NCI-H2107 treated with DMSO at 0.1 percent for 48 hours (cell line): ENCODE results near the gene APH1B.
"Not testable (repeated sequence)": the region's sequence is repeated elsewhere in the genome, so short reads cannot be mapped to it uniquely, and the experiment has no call there.

ENCODE experiments used
- DNase-seq: peaks from one replicate; lab custom pipeline; 2025; ENCODE audit not compliant: unreplicated experiment; lab: John Stamatoyannopoulos, UW

The APH1B gene

DNA sequence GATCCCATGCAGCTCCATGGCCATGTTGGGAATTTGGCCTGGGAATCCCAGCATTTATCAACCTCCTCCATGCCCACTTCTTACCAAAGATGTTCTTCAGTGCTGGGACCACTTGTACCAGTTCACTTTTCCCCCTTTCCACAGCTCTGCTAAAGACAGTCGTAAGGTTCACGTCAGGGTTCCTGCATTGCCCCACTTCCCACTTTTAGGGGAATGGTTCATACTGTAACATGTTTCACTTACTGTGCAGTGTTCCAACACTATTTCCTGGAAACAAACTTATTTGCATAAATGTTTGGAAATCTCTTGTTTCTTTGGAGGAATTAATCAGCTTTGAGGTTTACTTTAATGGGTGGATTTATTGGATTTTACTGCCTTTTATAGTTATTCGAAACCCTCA is 17.0 kb downstream of the APH1B start:
- no peak for DNase-seq

GRCh38 chr15:63295341-63295740 is 17.9 kb downstream of the APH1B start:
- DNase-seq: no peak

GRCh38 chr15:63296195-63296594 is 18.8 kb downstream of the APH1B start:
- DNase-seq: no peak

GRCh38 chr15:63299943-63300575 is 22.7 kb downstream of the APH1B start:
- no peak for DNase-seq

- no peak for DNase-seq
Measured at GRCh38 chr15:63301088-63301487, 23.7 kb downstream of the APH1B start.

- DNase-seq: no peak
Measured at GRCh38 chr15:63305260-63305659, 27.9 kb downstream of the APH1B start.

GRCh38 chr15:63306492-63307073 is 29.2 kb downstream of the APH1B start:
- DNase-seq: no peak

GRCh38 chr15:63308491-63308890 is 31.1 kb downstream of the APH1B start:
- DNase-seq: no peak

DNA sequence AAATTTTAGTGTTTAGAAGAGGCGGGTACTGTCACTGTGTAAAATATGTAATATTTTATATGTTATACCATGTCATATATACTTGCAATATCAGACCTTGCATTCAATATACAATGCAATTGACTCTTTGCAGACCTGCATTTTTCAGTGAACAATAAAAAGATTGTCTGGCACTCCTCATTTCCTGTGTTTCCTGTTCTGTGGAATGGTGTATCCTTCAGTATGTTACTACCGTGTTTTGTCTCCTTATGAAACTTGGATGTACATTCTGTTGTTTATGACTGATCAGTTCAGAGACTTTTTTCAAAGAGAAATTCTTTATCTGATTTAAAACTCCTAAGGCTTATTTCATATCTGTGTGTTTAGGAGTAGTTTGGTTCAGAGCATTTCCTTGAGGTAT is 31.5 kb downstream of the APH1B start:
- no peak for DNase-seq

GRCh38 chr15:63310646-63311045 is 33.2 kb downstream of the APH1B start:
- DNase-seq: no peak

- DNase-seq: no peak
Measured at GRCh38 chr15:63312286-63312685, 34.9 kb downstream of the APH1B start.

DNA sequence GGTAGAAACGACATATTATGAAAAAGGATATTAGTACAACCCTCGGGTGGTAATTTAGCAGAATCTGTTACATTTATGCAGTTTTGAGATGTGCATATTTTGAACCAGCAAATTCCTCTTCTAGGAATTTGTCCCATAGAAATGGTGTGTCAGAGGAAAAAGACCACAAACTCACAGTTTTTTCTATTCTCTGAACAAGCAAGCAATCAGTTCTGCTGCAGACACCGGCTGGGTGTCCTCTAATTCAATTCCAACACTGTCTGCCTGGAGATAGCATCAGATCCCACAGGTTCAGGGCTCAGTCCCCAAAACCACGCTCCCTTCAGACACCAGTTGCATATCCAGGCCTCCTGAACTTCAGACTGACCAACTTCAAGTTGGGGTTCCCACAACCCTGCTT is 36.4 kb downstream of the APH1B start:
- DNase-seq: no peak

DNA sequence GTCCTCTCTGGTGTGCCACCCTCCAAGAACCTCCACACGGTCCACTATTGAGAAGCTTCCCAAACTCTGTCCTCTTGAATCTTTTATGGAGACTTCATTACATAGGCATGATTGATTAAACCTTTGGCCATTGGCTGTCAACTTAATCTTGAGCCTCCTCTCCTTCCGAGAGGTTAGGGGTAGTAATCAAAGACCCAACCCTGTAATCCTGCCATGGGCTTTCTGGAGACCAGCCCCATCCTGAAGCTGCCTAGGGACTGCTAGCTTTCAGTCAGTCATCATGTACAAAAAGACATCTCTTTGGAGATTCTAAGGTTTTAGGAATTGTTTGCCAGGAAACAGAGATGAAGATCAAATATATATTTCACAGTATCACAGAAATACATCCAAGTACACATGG is 37.0 kb downstream of the APH1B start:
- no peak for DNase-seq

DNA sequence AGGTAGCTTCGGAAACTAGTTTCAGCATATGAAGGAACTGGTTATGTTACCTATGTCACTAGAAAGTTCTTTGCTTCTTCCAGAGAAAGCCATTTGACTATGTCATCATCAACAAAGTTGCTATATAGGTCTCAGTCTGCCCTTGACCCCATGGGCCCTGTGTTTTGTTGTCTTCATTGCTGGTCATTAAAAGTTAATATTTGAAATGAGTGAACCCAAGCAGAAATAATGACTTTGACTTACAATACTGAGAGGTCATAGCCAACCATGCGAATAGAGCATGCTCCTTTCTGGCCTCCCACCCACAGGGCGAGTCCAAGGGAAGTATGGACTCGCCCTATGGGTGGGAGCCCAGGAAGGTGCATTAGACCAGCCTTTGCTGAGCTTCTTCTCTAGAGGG is 40.9 kb downstream of the APH1B start:
- DNase-seq: no peak

GRCh38 chr15:63319065-63319464 is 41.7 kb downstream of the APH1B start:
- no peak for DNase-seq

GRCh38 chr15:63320446-63320845 is 43.0 kb downstream of the APH1B start:
- not testable (repeated sequence) for DNase-seq

GRCh38 chr15:63320981-63321380 is 43.6 kb downstream of the APH1B start:
- not testable (repeated sequence) for DNase-seq

DNA sequence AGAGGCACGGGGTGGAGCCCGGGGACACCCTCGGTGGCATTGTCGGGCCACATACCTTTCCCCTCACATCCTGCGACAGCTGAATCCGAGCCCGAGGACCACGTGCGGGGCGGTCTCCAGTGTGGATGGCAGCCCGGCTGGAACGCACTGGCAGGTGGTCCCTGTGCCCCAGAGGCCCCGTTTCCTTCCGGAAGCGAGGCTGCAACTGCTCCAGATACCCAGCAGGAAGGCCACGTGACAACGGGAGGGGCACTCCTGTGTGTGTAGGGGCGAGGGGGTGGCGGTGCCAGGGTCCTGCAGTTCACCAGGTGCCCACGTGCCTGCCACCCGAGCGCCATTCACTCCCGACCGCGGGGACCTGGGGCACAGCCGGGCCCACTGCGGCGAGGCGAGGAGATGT is 44.1 kb downstream of the APH1B start:
- DNase-seq: no peak

- no peak for DNase-seq
Measured at GRCh38 chr15:63322541-63322940, 45.1 kb downstream of the APH1B start.

- DNase-seq: no peak
Measured at GRCh38 chr15:63323798-63324563, 46.6 kb downstream of the APH1B start.

GRCh38 chr15:63324770-63325169 is 47.4 kb downstream of the APH1B start:
- no peak for DNase-seq

DNA sequence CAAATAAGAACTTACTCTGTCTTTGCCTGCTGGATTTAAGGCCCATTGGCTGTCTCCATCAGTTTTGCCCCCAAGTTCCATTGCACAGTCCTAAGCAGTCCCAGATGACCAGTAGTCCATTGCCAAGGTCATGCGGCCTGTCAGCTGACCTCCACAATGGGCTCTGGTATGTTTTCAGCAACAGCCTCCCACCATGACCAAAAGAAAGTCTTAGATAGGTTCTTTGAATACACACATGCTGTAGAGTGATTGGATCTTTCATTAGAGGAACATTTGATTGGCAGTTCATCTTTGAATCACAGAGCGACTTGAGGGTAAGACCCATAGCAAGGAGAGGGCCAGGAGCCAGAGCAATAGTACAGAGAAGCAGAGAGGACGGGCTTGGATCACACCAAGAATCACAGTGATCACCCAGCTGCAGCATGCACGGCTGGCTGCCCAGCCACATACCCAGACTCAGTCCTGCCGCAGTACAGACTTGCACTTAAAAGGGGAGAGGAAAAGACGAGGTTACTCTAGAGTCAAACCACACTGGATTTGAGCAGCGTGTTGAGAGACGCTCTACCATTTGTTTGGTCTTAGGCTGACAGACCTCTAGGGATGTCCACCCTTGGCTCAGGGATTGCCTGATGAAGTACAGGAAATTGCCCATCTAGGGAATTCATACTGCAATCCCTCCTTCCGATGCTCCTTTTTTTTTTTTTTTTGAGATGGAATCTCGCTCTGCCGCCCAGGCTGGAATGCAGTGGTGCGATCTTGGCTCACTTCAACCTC is 50.4 kb downstream of the APH1B start:
- DNase-seq: no peak
